CD14-positive monocyte (primary cell): Measurements from ENCODE around the gene DYNC1I1. TPM values are rescaled to one million over a fixed set of nuclear protein-coding genes. Genes with fewer than 3 reads are reported as not detected.

ENCODE experiments used
- DNase-seq, 3 donors: peaks; one replicate each; pipeline ENCODE4 v3.0.0-alpha.2; 2011 to 2022
- H2AFZ ChIP-seq: 2 replicates; pipeline ENCODE4 v1.6.0; 2012; ENCODE audit warnings: mild to moderate bottlenecking, low read depth, low read length, inconsistent platforms; ENCODE audit not compliant: insufficient read depth, poor library complexity, severe bottlenecking
- H3K27ac ChIP-seq, 2 donors: 1 replicate in 1 of 2; 2 replicates in 1 of 2; pipeline ENCODE4 v1.5.1; 2012 to 2013; ENCODE audit warnings: low read length in 2 of 2, control low read depth in 1 of 2, inconsistent platforms in 1 of 2, low read depth in 1 of 2, mild to moderate bottlenecking in 1 of 2
- H3K27me3 ChIP-seq, 2 donors: one replicate each; pipeline versions ENCODE4 v1.6.0 to v1.6.1; 2011 to 2013; ENCODE audit warnings: low read length in 2 of 2; ENCODE audit not compliant: control insufficient read depth in 2 of 2, insufficient read depth in 2 of 2
- H3K36me3 ChIP-seq, 2 donors: replicated peaks in 1 of 2; 1 replicate in 1 of 2; 2 replicates in 1 of 2; pipeline versions ENCODE4 v1.5.1 to v1.6.1; 2012 to 2013; ENCODE audit warnings: low read length in 2 of 2, control low read depth in 1 of 2, inconsistent platforms in 1 of 2, mild to moderate bottlenecking in 1 of 2; ENCODE audit not compliant: insufficient read depth in 2 of 2, control insufficient read depth in 1 of 2
- H3K4me1 ChIP-seq, 2 donors: 1 replicate in 1 of 2; 2 replicates in 1 of 2; pipeline versions ENCODE4 v1.5.1 to v1.6.1; 2012 to 2013; ENCODE audit warnings: low read length in 2 of 2, control low read depth in 1 of 2, inconsistent platforms in 1 of 2, mild to moderate bottlenecking in 1 of 2, moderate library complexity in 1 of 2; ENCODE audit not compliant: insufficient read depth in 2 of 2, control insufficient read depth in 1 of 2
- H3K4me2 ChIP-seq: replicated peaks from 2 replicates; pipeline ENCODE3; 2012; ENCODE audit warnings: low read length, moderate library complexity, mild to moderate bottlenecking; ENCODE audit not compliant: poor library complexity, severe bottlenecking; ENCODE audit errors: extremely low read depth
- H3K4me3 ChIP-seq, 3 experiments: fragments of 200-600 bp in 1 of 3; sonication (generic) in 1 of 3; replicated peaks in 1 of 3; 1 replicate in 2 of 3; 2 replicates in 1 of 3; pipeline ENCODE4 v1.5.1; 2011 to 2013; ENCODE audit warnings: low read length in 3 of 3, mild to moderate bottlenecking in 3 of 3, control low read depth in 2 of 3, low read depth in 2 of 3, inconsistent platforms in 1 of 3, moderate library complexity in 1 of 3
- H3K79me2 ChIP-seq: 2 replicates; pipeline ENCODE4 v1.6.0; 2012; ENCODE audit warnings: mild to moderate bottlenecking, control low read depth, inconsistent platforms, low read length, moderate library complexity; ENCODE audit not compliant: insufficient read depth
- H3K9ac ChIP-seq: 2 replicates; pipeline ENCODE4 v1.6.0; 2017; ENCODE audit warnings: low read length, mild to moderate bottlenecking; ENCODE audit not compliant: insufficient read depth, poor library complexity, severe bottlenecking
- H3K9me3 ChIP-seq, 2 donors: replicated peaks in 1 of 2; 1 replicate in 1 of 2; 2 replicates in 1 of 2; pipeline versions ENCODE4 v1.5.1 to v1.6.1; 2012 to 2013; ENCODE audit warnings: low read length in 2 of 2, control low read depth in 1 of 2; ENCODE audit not compliant: control insufficient read depth in 1 of 2, insufficient read depth in 1 of 2
- H4K20me1 ChIP-seq: 2 replicates; pipeline ENCODE4 v1.6.0; 2012; ENCODE audit warnings: mild to moderate bottlenecking, low read length, control low read depth, moderate library complexity; ENCODE audit not compliant: insufficient read depth
- H3K27ac Mint-ChIP-seq, 7 donors: one replicate each; pipeline ENCODE4 v1.8.0; 2020; ENCODE audit warnings: mild to moderate bottlenecking in 7 of 7, mixed read lengths in 7 of 7, moderate library complexity in 6 of 7, inconsistent platforms in 2 of 7
- H3K27me3 Mint-ChIP-seq, 3 donors: one replicate each; pipeline ENCODE4 v1.8.0; 2021 to 2022; ENCODE audit warnings: low read depth in 3 of 3, mild to moderate bottlenecking in 3 of 3, mixed read lengths in 3 of 3, moderate library complexity in 3 of 3, inconsistent platforms in 1 of 3
- H3K36me3 Mint-ChIP-seq, 2 donors: one replicate each; pipeline ENCODE4 v1.8.0; 2020; ENCODE audit warnings: mixed read lengths in 2 of 2, inconsistent platforms in 1 of 2, mild to moderate bottlenecking in 1 of 2
- H3K4me1 Mint-ChIP-seq: one replicate; pipeline ENCODE4 v1.8.0; 2020; ENCODE audit warnings: mild to moderate bottlenecking, mixed read lengths
- H3K4me3 Mint-ChIP-seq, 2 donors: one replicate each; pipeline ENCODE4 v1.8.0; 2020; ENCODE audit warnings: mild to moderate bottlenecking in 2 of 2, mixed read lengths in 2 of 2, moderate library complexity in 1 of 2
- H3K9me3 Mint-ChIP-seq, 7 donors: one replicate each; pipeline ENCODE4 v1.8.0; 2020 to 2022; ENCODE audit warnings: mixed read lengths in 7 of 7, mild to moderate bottlenecking in 6 of 7, moderate library complexity in 6 of 7, inconsistent platforms in 2 of 7
- WGBS: methylation state at CpG from one replicate; pipeline ENCODE4 v1.1.5; 2013; ENCODE audit warnings: missing lambda C conversion rate; ENCODE audit not compliant: insufficient coverage; 5-methylcytosine and 5-hydroxymethylcytosine counted together
- intact Hi-C, 2 donors: fragments of 100-400 bp; cut with micrococcal nuclease; formaldehyde crosslinking; loops; one replicate each; pipeline versions ENCODE4 v1.15.0 to v1.15.1; 2023
- polyA plus RNA-seq, 3 donors: library from polyadenylated mRNA; depleted of rRNA in 1 of 3; unstranded in 2 of 3; stranded (reverse) in 1 of 3; fragments of 300-500 nt in 2 of 3; fragments of >200 nt in 1 of 3; fragmentation: Illumina TruSeq in 2 of 3; gene quantifications; 1 replicate in 2 of 3; 2 replicates in 1 of 3; pipeline ENCODE4 v1.2.3, GENCODE V29; 2012 to 2021
- TF ChIP-seq, protein P1 (sequence below): fragments of 200-600 bp; IDR thresholded peaks from one replicate; pipeline ENCODE4 v1.8.0; 2022; ENCODE audit warnings: antibody characterized with exemption, mild to moderate bottlenecking

DYNC1I1 gene
- polyA plus RNA-seq, 3 donors: not detected

DNA sequence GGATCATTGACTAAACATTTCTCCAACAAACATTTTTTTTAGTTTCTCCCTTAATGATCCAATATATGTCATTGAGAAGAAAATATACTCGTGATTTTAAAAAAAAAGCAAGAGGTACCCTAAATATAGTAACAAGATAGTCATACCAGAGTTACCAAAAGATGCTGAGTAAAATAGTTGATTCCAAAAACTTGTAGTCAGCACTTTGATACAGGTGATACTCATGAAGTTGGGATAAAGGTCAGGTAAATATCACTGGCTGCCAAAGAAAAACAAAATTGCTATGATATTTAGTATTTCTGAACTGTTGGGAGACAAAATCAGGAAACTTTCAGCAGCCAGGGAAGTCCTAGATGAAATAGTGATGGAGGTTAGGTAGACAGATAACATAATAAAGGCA, 225.3 kb downstream of the DYNC1I1 start:
- no peaks in the 10 kb centered on the region for H3K36me3 ChIP-seq
- intact Hi-C loops: no loop called here
- Mint-ChIP-seq H3K36me3 (no peaks in the 10 kb centered on the region), H3K9me3 (no peaks in the 10 kb centered on the region), H3K4me1 (no peaks in the 10 kb centered on the region), H3K27me3 (peaks cover 0 to 2% (median 0%) of the 10 kb centered on the region in 3 donors), H3K27ac (no peak overlapping the region), H3K4me3 (no peak overlapping the region)
- no peak overlapping the region for H2AFZ ChIP-seq
- no peak overlapping the region for H3K4me3 ChIP-seq
- TF ChIP-seq, protein P1, sequence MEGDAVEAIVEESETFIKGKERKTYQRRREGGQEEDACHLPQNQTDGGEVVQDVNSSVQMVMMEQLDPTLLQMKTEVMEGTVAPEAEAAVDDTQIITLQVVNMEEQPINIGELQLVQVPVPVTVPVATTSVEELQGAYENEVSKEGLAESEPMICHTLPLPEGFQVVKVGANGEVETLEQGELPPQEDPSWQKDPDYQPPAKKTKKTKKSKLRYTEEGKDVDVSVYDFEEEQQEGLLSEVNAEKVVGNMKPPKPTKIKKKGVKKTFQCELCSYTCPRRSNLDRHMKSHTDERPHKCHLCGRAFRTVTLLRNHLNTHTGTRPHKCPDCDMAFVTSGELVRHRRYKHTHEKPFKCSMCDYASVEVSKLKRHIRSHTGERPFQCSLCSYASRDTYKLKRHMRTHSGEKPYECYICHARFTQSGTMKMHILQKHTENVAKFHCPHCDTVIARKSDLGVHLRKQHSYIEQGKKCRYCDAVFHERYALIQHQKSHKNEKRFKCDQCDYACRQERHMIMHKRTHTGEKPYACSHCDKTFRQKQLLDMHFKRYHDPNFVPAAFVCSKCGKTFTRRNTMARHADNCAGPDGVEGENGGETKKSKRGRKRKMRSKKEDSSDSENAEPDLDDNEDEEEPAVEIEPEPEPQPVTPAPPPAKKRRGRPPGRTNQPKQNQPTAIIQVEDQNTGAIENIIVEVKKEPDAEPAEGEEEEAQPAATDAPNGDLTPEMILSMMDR: no peak
- H3K27me3 ChIP-seq: no peaks in the 10 kb centered on the region
- H3K4me2 ChIP-seq: no peak overlapping the region
- H3K79me2 ChIP-seq: no peaks in the 10 kb centered on the region
- no CpG with 5 or more reads among the region's 1 CpG for WGBS
- H3K9me3 ChIP-seq: no peaks in the 10 kb centered on the region
- H4K20me1 ChIP-seq: no peaks in the 10 kb centered on the region
- no peak for DNase-seq
- no peaks in the 10 kb centered on the region for H3K4me1 ChIP-seq
- H3K9ac ChIP-seq: no peak overlapping the region
- no peak overlapping the region for H3K27ac ChIP-seq

DNA sequence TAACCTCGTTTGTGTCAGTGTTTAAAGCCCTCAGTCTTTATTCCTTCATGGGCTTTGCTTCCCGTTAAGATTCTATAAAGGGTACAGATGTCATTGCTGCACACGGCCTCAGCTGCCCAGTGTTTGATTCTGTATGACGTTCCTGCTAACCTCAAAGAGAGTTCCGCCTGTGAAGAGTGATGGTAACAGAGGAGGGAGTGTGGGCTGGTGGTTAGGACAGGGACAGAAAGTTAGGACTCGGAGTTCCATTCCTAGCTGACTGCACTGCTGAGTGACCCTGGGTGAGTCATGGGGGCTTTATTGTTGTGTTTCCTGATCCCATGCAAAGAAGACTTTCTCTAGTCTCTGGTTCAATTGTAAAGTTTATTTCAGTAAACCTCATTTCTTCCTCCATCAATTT, 227.1 kb downstream of the DYNC1I1 start:
- no peak overlapping the region for H2AFZ ChIP-seq
- DNase-seq: no peak
- no peaks in the 10 kb centered on the region for H3K9me3 ChIP-seq
- Mint-ChIP-seq H3K27ac (no peak overlapping the region), H3K4me1 (no peaks in the 10 kb centered on the region), H3K27me3 (peaks cover 0 to 2% (median 0%) of the 10 kb centered on the region in 3 donors), H3K36me3 (no peaks in the 10 kb centered on the region), H3K9me3 (no peaks in the 10 kb centered on the region), H3K4me3 (no peak overlapping the region)
- no peaks in the 10 kb centered on the region for H3K4me1 ChIP-seq
- H3K79me2 ChIP-seq: no peaks in the 10 kb centered on the region
- TF ChIP-seq, protein P1: no peak
- no peak overlapping the region for H3K4me3 ChIP-seq
- no peak overlapping the region for H3K4me2 ChIP-seq
- H3K36me3 ChIP-seq: no peaks in the 10 kb centered on the region
- H3K9ac ChIP-seq: no peak overlapping the region
- intact Hi-C loops: no loop called here
- no peaks in the 10 kb centered on the region for H3K27me3 ChIP-seq
- WGBS: 87% methylated on average over 5 of the region's 6 CpGs
- H4K20me1 ChIP-seq: no peaks in the 10 kb centered on the region
- H3K27ac ChIP-seq: no peak overlapping the region
